Activated naive CD4-positive, alpha-beta T cell (primary cell): ENCODE measurements around the gene FRMD4B.

ENCODE experiments used
- DNase-seq, 4 experiments: peaks; one replicate each; lab custom pipeline; 2025; lab: John Stamatoyannopoulos, UW

The FRMD4B gene

DNA sequence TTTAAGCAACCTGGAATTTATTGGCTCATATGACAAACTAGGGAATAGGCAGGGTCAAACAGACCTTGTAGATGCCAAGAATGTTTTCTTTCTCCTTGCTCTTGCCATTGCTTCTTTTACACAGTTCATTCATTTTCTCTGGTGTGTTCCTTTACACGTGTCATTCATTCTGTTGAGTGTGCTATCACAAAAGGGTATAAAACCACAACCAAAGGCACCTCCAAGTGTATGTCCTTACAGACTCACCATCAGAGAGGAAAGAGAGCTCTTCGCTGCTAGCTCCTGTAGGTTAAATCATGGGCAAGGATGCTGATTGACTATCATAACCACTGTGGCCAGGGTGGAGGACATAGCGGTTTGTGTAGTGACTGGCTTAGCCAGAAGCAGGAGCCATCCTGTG lies 19.2 kb upstream of the FRMD4B start:
- no peak for DNase-seq

DNA sequence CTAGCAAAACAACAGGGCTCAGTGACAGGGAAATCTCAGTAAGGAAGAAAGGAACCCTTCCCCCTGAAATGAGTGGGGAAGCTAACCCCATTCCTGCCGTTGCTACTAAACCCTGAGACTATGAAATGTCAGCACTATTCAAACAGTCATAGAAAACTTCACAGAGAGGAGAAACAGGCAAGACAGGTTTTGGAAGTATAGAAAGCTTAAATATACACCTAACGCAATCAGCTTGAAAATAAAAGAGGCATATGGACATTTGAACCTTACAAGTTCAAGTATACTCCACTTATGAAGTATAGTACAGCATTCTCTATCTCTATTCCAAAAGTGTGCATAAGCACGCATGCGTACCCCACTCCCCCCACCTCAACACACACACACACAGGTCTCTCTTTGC lies 17.6 kb upstream of the FRMD4B start:
- DNase-seq = no peak

DNA sequence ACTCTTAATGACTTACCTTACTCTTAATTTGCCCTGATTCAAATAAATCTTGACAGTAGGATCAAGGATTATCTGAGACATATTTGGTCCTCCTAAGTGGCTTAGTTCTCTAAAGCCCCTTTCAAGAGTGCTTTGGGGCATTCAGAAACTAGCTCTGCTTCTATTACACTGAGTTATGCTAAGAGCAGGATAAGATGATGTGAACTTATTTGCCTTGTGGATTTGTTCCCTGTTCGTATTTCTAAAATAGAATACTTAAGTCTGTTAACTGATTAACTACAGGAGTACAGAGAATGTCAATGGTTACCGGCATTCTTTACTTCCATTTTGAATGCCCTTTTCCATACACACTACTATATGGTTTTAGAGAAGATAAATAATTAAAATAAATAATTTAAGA lies 14.8 kb upstream of the FRMD4B start:
- DNase-seq = no peak

DNA sequence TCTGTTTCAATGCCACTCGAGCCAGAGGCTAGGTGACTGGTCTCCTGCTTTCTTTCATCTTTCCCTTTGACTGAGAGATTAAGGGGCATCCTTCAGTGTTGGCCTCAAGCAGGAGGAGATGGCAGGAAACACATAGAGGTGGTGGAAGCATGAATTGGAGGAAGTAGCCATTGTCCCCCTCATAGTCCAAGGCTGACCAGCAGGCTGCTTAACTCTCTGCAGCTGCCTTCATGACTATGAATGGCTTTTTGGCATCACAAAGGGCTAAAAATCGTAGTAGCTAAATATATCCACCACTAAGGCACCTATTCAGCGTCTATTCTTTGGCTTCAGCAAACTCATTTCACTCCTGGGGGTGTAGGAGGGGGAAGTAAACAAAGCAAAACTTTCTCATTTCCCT lies 7.0 kb upstream of the FRMD4B start:
- no peak for DNase-seq

DNA sequence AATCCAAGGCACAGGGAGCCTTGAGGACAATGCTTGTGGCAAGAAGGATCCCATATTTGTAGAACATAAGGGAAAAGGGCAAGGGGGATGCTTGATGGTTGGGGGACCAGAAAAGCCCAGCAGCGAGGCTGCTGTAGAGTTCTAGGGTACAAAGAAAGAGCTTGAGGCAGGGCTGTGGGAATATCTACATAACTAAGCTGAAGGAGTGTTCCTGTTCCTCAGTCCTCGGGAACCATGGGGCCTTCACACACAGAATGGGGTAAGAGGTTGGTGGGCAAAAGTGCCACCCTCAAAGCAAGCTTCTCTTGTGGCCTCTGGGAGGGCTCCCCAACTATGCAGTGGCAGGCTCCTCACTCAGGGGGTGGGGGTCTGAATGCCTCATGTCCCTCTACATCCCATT lies 6.5 kb upstream of the FRMD4B start:
- no peak for DNase-seq

DNA sequence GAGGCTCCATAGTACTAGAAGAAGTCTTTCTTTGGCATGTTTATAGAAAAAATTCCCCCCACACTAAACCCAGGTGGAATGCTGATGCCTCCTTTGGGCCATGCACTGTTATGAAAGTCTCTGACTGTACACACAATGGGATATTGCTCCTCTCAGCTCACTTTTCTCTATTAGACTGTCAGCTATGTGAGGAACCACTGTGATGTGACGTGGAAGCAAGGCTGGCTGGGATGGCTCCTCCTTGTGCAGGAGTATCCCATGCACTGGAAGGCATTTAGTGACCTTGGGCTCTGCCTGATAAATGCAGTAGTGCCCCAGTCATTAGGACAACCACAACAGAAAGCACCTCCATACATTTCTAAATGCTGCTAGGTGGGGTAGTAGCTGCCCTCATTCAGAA lies 5.7 kb upstream of the FRMD4B start:
- no peak for DNase-seq

DNA sequence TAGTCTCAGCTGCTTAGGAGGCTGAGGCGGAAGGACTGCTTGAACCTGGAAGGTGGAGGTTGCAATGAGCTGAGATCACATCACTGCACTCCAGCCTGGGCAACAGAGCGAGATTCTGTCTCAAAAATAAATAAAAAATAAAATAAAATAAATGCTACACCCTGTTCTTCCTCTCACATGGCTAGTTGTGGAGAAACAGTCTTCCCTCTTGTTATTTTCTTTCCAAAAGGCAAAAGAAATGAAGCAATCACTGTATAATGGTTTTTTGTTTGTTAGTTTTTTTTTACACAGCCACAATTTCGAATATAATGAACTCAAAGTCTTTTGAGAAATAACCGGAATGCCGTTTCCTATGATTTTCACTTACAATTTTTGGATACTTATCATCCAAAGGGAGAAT lies 4.9 kb upstream of the FRMD4B start:
- DNase-seq = no peak

DNA sequence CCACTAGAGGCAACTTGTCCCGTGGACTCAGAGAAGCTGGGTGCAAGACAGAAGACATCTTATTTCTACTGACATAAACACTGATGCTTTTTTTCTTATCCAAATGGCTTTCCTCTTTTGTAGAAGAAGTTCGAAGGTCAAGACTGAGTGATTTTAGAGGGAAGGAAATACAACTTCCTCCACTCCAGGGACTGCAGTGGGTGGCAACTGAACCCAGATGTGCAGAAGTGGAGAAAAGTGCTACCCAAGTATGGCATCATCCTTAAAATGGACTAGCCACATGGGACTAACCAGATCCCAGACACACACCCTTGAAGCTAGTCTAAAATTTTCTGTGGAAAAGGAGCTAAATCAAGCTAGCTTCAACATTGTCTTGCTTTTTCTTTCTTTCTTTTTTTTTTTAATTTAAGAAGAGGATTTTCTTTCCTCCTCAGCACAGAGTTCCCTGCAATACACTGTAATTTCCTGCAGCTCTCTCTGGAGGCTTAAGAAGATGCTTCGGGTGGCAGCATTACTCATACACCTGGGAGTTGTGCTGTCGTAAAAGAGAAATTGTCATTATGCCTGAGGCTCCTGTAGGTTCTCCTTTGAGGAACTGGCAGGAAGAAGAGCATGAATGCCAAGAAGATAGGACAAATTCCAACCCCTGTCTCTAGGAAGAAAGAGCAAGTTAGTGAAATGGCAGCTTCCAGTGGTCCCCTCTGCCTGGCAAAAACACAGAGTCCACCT lies 3.8 kb upstream of the FRMD4B start:
- no peak for DNase-seq

DNA sequence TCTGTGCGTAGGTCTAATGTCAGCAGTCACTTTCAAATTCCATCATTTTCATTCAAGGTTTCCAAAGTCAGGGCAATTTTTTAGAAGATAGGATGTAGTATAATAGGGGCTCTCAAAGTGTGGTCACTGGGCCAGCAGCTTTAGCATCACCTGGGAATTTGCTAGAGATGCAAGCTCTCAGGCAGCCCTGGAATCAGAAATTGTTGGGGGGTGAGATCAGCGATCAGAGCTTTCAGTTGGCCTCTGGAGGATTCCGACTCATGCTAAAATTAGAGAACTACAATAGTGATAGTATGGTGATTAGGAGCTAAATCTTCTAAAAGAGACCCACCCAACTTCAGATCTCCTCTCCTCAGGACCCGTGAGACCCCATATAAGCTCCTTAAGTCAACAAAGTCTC lies 2.4 kb upstream of the FRMD4B start:
- DNase-seq = no peak

DNA sequence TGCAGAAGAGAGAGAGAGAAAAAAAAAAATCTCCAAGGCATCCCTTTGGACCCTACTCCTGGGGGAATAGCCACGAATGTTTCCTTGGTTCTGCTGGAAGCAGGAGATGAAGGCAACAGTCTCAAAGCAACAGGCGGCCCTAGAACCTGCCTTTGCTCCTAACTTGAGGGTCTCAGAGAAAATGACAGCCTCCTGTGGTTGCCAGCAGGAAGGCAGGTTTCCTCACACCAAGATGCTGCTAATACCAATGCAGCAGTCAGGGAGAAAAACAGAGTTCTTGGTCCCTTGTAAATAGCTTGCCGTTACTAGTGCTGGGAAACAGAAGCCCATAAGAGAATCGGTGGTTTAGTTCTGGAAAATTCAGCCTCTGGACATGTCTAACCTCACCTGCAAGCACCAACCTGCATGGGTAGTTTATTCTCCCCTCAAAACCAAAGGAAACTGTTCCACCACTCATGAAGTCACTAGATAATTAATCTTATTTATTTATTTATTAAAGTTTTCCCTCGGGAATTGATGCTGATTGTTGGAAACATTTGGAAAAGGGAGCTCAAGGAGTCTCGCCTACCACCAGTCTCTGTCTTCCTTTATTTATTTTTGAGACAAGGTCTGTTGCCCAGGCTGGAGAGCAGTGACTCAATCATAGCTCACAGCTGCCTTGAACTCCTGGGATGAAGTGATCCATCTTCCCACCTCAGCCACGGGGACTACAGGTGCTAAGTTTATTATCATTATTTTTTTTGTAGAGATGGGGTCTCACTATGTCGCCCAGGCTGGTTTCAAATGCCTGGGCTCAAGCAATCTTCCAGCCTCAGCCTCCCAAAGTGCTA lies 883 bp upstream of the FRMD4B start:
- DNase-seq = no peak

DNA sequence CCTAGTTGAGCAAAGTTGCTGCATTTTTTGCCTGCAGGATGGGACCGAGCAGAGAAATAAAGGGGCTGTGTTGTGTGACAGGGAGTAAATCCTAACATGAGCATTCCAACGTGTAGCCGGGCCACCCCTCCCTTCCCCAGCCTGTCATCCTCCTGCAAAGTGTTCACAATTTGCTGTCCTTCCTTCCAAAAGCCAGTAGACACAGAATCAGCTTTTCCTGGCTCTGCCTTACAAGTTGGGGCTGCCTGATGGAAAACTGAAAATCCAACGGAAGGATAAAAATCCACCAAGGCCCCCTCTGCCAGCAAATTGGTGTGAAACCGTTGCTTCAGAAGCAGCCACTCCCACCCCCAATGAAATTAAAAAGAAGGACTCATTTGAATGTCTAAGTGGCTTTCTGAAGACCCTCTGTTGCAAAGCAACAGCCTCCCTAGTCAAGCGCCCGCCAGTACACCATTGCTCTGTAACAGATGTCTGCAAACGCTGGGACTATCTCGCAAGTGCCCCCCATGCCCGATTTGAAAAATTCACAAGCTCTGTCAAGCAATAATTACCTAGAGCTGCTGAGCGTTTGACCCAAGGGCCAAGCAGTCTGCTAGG lies 665 bp downstream of the FRMD4B start:
- no peak for DNase-seq

DNA sequence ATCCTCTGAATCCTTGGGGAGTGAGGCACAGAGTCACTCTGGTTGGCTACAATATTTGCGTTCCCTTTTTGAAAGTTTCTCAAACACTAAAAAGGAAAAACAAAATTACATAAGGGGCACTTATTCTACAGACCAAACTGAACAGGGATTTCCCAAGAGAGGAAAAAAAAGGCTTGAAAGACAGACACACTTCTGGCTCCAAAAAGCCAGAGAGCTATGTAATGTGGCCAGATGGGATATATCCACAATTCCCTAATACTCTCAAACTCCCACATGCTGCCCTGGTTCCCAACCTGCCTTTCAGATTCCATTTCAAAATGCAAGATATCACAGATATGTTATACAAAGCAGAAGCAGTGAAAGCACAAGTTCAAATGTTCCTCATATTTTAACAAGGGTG lies 1.6 kb downstream of the FRMD4B start:
- no peak for DNase-seq

DNA sequence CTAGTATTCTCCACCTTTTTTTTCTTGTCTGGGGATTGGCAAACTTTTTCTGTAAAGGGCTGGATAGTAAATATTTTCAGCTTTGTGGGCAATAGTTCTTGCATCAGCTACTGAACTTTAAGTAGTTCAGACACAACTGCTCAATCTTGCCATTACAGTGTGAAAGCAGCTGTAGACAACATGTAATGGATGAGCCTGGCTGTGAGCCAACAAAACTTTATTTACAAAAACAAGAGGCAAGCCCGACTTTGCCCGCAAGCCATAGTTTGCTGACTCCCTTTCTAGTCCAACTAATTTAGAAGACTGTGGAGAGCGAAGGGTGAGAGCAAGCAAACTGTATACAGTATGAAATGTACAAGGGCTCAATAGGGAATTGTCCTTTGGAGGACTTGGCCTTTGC lies 6.2 kb downstream of the FRMD4B start:
- no peak for DNase-seq

DNA sequence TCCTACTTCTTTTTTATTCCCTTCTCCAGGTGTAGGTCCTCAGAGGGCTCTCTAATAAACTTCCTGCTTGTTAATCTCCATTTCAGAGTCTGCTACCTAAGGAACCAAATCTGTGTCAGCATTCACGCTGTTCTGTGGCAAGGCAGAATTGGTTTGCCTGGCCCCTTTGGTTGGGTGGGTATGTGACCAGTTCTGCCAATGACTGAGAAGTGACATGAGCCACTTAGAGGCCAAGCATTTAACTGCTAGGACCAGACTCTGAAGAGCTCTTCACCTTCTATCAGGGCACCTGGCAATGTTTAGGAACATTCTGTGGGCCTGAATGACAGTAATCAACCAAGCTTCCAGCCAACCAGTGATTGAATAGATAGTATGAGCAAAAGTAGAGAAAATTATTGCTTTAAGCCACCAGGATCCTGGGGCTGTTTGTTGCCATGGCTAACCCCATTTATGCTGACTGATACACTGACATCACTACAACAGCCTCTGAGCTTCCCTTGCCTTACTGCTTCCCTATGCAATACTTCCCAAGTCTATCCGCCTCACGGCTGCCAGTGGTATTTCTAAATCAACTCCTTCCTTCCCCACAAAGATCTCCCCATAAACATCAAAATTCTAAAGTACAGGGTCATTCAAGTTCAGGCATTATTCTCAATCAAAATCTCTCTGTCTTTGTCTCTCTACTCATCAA lies 7.6 kb downstream of the FRMD4B start:
- DNase-seq = no peak

DNA sequence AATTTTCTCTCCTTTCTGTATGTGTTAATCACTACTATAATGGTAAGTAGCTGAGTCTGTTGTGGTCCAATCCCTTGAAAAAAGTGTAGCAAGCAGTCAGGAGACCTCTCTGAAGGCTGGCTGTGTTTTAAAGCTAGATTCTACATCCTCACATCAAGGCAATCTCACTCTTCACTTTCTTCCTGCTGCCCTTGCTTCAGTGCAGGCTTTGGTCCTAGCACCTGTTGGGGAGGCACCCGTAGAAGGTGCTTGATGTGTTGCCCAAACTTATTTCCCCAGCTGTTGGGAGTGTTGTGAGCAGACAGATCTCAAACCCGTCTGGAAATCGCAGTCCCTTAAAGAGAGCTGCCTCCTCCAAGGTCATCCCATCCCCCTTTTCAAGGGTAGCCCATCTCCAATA lies 8.6 kb downstream of the FRMD4B start:
- no peak for DNase-seq

DNA sequence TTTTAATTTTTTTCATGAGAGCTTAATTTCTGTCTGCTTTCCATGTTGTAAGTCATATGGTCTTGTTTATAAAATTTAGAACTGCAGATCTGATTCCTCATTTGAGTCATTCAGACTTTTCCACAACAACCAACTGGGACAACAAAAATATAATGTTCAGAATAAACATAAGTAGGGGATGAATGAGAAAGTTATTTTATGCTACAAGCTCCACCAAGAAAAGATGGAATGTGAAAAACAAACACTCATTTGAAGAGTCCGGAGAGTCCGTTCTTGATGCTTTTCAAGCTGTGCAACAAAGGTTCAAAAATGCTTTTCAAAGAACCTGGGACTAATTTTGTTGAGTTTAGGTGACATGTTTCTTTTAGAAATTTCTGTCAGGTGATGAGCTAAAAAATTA lies 9.2 kb downstream of the FRMD4B start:
- no peak for DNase-seq

DNA sequence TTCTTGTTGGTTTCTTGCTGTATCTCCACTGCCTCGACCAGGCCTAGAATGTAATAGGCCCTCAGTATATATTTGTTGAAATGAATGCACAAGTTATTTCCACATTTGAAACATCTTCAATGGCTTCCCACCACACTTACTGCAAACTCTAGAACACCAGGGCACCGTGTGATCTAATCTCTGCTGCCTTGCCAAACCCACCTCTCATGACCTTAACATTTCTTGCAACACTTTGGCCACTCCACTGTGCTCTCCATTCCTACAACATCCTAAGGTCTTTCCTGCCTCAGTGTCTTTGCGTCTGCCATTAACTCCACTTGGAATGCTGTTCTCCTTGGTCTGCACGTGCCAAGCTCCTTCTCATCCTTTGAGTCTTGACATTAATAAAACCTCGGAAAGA lies 14.1 kb downstream of the FRMD4B start:
- no peak for DNase-seq

DNA sequence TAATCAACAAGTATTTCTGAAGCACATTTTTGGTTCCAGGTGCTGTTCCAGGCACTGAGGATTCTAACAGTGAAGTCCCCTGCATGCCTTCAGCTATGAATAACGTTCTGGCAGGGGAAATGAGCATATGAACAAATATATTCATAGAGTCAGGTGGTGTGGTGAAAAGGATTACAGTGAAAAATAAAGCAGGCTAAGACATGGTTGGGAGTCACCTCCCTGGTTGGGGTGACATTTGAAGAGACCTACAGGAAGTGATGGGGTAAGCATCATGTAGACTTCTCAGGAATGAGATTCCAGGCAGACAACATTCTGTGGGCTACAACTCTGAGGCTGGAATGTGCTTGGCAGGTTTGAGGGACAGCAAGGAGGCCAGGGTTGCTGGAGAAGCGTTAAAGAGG lies 15.0 kb downstream of the FRMD4B start:
- no peak for DNase-seq

DNA sequence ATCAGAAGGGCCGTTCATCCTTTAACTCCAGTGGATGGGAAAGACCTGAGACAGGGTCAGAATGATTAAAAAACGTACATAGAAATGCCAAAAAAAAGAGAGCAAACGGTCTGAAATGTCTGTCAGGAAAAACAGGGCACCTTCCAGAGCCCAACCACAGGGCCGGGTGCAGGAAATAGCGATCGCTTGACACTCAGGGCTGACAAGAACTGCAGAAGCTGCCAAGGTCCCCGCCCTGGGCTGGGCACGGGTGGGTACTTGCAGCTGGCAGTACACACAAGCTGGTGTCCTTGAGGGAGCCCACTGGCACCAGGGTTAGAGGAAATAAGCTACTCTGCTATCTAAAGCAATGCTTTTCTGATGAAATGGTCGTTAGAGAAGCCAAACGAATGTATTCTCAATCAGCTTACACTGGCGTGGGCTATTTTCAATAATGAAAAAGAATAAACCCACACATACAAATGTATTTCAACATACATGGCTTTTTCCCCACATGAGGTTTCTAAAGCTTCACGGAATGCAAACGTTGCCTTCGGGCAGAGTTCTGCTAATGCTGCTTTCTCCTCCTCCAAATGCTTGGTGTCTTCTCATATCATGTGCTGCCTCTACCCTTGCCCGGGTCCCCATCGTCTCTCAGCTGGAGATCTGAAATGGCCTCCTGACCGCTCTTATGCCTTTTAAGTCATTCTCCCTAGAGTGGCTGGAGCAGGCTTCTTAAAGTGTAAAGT lies 15.6 kb downstream of the FRMD4B start:
- peak in 2 of 4 experiments; percentile 5 for DNase-seq

DNA sequence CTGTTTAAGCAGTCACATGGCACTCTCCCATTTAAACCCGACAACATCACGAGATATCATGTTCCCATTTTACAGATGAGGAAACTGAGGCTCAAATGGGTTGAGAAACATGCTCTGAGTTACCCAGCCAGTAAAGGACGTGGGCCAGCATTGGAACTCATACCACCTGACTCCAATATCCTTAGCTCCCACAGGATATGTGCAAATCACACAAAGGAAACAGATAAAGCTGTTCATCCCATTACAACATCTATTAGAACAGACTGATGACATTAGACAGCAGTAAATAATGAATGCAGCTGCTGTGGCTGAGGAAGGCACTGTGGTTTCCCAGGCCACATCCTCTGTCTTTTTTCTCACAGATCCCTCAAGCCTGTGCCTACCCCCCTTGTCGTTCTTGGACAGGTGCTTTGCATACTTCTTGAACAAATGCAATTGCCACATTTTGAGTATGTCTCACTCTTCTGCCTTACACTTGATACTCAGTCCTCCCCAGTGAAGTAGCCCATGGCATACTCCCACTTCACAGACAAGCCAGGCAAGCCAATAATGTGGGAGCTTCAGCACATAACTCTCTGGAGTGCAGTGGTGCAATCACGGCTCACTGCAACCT lies 17.7 kb downstream of the FRMD4B start:
- no peak for DNase-seq

DNA sequence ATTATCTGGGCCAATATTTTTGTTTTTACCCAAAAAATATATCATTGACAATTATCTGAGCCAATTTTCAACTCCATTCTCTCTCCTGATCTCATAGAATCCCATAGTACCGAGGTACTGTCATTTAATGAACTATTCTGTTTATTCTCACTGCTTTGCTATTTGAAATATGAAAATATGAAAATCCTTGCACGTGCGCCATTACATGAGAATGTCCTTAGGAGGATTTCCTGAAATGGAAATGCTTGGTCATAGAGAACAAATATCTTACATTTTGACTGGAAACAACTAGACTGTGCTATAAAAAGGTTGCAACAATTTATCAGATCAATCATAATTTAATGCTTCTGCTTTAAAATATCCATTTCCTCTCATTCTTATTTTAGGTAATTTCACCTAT lies 18.3 kb downstream of the FRMD4B start:
- DNase-seq = no peak

DNA sequence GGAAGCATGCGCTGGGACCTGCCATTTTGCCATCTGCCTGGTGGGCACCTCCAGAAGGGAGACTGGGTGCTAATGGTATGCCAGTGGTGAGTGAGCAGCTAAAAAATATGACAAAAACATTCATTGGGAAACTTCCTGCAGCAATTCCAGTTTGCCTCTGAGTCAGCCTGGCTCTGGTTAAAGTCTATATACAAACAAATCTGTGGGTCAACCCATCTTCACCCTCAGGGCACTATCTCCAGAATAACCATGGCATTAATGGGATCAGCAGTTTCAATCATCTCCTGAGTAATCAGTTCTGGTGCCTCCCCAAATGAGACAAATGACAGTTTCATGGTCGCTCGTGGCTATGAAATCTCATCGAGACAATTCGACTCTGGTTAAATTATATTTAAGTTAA lies 21.5 kb downstream of the FRMD4B start:
- DNase-seq = no peak
